Body of pancreas (tissue), 4 donors: ENCODE measurements around the gene PCNT.

Source experiments
- CTCF ChIP-seq, 7 experiments: fragments of 450-650 bp in 4 of 7; fragments of 200-600 bp in 3 of 7; sonication (generic) in 3 of 7; IDR thresholded peaks; one replicate each; pipeline ENCODE4 v1.5.1; 2016 to 2019; ENCODE audit warnings: antibody characterized with exemption in 7 of 7
- POLR2A ChIP-seq, 3 donors: fragments of 450-650 bp; IDR thresholded peaks; one replicate each; pipeline ENCODE4 v1.6.1; 2016; ENCODE audit warnings: antibody characterized with exemption in 3 of 3, mild to moderate bottlenecking in 2 of 3

GRCh38 chr21:46320331-46320801, 3.6 kb upstream of the PCNT start:
- TF ChIP-seq POLR2A (IDR thresholded peaks at IDR 0.05) (no peak), CTCF (IDR thresholded peaks at IDR 0.05) (no peak)
